Right cardiac atrium (tissue), 5 donors: ENCODE results near the gene PFKL. TPM values are rescaled to one million over a fixed set of nuclear protein-coding genes. Genes with fewer than 3 reads are reported as not detected.

Source experiments
- ATAC-seq, 2 donors: fragments of 200-7000 bp; cut with Tn5 transposase; one replicate each; pipeline versions ENCODE4 v1.8.0 to v1.9.1; 2020; ENCODE audit warnings: moderate library complexity in 2 of 2, mild to moderate bottlenecking in 1 of 2
- DNase-seq, 3 donors: peaks; one replicate each; pipeline ENCODE4 v3.0.0-alpha.2; 2020
- H3K27ac ChIP-seq: one replicate; pipeline ENCODE4 v1.5.1; 2013; ENCODE audit warnings: mild to moderate bottlenecking, low read length, control low read depth, moderate library complexity
- H3K27me3 ChIP-seq: one replicate; pipeline ENCODE4 v1.6.1; 2013; ENCODE audit not compliant: control insufficient read depth, insufficient read depth
- H3K4me1 ChIP-seq: one replicate; pipeline ENCODE4 v1.6.1; 2013; ENCODE audit warnings: low read length; ENCODE audit not compliant: control insufficient read depth, insufficient read depth
- H3K4me3 ChIP-seq: one replicate; pipeline ENCODE4 v1.5.1; 2013; ENCODE audit warnings: low read length, control low read depth
- H3K9me3 ChIP-seq: one replicate; pipeline ENCODE4 v1.6.1; 2013; ENCODE audit warnings: low read length; ENCODE audit not compliant: control insufficient read depth
- WGBS: extraction: QIAGEN DNeasy Blood & Tissue Kit; methylation state at CpG from one replicate; pipeline ENCODE4 v1.1.7; 2013; 5-methylcytosine and 5-hydroxymethylcytosine counted together
- intact Hi-C, 4 donors: fragments of 100-400 bp; cut with DNase I; formaldehyde crosslinking; loops; one replicate each; pipeline versions ENCODE4 v1.11.0 to v1.14.0; 2022 to 2023
- polyA plus RNA-seq: library from polyadenylated mRNA; stranded (reverse); fragments of 200-250 nt; gene quantifications from one replicate; pipeline ENCODE4 v1.2.3, GENCODE V29; 2013
- total RNA-seq, 4 donors: library from RNA; stranded (reverse); fragmentation: NEBNext Ultra II Directional; extraction: Animal tissue kit (Norgen Biotek cat#: 25700); gene quantifications; one replicate each; pipeline ENCODE4 v1.2.1, GENCODE V29; 2021
- donor health status: healthy with polysubstance abuse.
- donor health status: DM: no; HTN: yes; CAD: no.
- donor health status: DM: no; HTN: no; CAD: no.
- donor health status: DM: no; HTN: yes; CAD: no; lungs with severe emphysema.
- donor health status: DM: yes; HTN: yes; CAD: no.

The PFKL gene
- total and polyA plus RNA-seq, 5 donors, result 42.8 to 54.9 (median 48.2) TPM

DNA sequence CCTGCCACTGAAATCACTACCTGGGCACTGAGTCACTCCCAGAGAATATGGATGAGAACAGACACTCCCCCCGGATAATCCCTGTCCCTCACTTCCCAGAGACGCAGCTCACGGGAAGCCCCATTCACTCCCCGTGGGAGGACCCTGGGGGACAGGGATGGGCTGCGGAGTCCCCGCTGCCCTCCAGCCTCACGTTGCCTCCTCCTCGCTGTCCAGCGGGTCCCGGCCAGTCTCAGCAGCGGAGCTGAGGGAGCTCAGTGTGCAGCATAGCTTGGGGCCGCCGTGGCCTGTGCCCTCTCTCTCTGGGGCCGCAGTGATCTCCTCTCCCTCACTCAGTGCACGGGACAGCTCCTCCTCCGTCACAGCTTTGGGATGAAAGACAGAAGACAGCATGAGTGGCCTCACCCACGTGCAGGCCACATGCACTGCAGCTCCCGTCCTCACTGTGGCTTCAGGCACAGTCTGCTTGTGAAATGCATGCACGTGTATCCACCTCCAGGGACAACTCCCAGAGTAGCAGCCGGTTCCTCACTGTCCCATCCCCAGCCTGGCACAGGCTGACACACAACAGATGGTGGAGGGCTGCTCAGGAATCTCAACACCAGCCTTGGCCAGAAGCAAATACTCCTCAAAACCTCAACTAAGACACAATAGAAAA lies 31.9 kb downstream of the PFKL start:
- no peak overlapping the region for H3K27ac ChIP-seq
- H3K4me1 ChIP-seq, result no peaks in the 10 kb centered on the region
- no peak overlapping the region for H3K4me3 ChIP-seq
- intact Hi-C loops, result no loop called here
- peak in 1 of 3 donors; percentile 59 for DNase-seq
- 64% methylated on average over 20 of the region's 20 CpGs for WGBS
- no peaks in the 10 kb centered on the region for H3K9me3 ChIP-seq
- no peak for ATAC-seq
- no peaks in the 10 kb centered on the region for H3K27me3 ChIP-seq

DNA sequence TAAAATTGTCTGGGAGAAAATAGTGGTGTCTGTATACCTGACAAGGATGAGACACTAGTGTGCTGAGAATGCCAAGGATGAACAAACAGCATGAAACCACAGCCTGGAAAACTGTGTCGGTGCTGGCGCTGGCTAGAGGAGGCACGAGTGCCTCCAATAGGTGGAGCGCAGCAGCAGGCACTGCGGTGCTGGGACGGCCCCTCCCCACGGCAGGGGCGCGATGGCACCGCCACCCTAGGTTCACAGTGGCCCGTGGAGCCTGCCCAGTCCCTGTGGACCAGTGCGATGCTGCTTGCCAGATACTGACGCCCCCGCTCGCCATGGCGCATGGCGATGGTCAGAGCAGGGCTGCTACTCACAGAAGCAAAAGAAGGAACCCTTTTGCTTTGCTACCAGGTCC lies 32.5 kb downstream of the PFKL start:
- Histone ChIP-seq H3K4me1 (no peaks in the 10 kb centered on the region), H3K27ac (no peak overlapping the region), H3K27me3 (no peaks in the 10 kb centered on the region), H3K4me3 (no peak overlapping the region), H3K9me3 (no peaks in the 10 kb centered on the region)
- DNase-seq (peak in 1 of 3 donors; percentile 58), ATAC-seq (no peak)
- intact Hi-C loops, result no loop called here
- 88% methylated on average over 17 of the region's 17 CpGs for WGBS

DNA sequence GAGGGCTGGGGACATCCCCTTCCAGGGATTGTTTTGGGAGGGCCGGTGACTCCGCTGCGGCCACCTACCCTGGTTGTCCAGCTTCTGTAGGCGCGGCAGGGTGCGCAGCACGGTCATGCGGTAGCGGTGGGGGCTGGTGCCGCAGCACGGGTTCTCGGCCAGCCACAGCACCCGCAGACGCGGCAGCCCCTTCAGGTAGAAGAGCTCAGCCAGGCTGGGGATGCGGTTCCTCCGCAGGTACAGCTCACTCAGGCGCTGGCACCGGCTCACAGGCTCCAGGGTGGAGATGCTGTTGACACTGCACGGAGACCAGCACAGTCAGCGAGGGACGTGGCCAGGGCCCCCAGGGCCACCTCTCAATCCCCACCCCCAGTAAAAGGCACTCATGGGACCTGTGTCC lies 33.1 kb downstream of the PFKL start:
- no peak for ATAC-seq
- no peak overlapping the region for H3K27ac ChIP-seq
- no peaks in the 10 kb centered on the region for H3K9me3 ChIP-seq
- H3K4me1 ChIP-seq, result no peaks in the 10 kb centered on the region
- intact Hi-C loops, result no loop called here
- no peaks in the 10 kb centered on the region for H3K27me3 ChIP-seq
- DNase-seq, result peak in 1 of 3 donors; percentile 57
- H3K4me3 ChIP-seq, result no peak overlapping the region
- WGBS, result 96% methylated on average over 22 of the region's 22 CpGs

DNA sequence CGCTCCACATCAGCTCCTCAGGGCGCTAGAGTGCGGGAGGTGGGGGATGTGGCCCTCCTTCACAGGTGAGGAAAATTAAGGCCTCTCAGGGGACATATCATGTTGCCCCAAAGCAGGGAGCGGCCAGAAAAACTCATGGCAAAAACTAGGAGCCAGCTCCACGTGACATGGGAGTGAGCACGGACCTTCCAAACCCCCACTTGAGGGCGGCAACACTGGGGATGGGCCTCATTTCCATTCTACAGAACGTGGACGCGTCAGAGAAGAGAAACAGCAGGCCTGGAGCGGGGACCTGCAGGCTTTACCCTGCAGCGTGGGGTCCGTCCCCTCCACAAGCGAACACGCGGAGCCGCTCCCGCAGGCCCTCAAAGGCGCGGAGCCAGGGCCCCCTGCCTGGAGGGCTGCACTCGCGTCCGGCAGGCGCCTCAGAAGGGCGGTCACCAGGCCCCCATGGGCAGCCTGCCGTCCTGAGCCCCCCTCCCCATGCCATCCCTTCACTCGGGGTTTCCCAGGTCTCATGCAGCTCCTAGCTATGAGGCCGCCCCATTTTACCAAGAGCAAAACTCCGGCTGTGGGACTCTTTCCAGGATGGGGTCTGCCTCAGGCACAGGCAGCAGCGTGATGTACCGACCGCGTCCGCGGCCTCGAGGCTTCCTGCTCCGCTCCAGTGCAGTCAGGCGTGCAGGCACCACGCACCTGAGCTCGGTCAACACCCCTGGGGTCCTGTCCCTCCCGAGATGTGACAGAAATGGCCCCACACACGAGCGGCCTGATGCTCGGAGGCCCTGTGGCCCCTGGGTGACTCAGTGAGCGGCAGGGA lies 33.9 kb downstream of the PFKL start:
- DNase-seq, result peak in 1 of 3 donors; percentile 63
- Histone ChIP-seq H3K27ac (no peak overlapping the region), H3K4me3 (no peak overlapping the region), H3K4me1 (peaks cover 5% of the 10 kb centered on the region), H3K27me3 (no peaks in the 10 kb centered on the region), H3K9me3 (no peaks in the 10 kb centered on the region)
- no peak for ATAC-seq
- intact Hi-C loops, result no loop called here
- WGBS, result 83% methylated on average over 45 of the region's 45 CpGs

DNA sequence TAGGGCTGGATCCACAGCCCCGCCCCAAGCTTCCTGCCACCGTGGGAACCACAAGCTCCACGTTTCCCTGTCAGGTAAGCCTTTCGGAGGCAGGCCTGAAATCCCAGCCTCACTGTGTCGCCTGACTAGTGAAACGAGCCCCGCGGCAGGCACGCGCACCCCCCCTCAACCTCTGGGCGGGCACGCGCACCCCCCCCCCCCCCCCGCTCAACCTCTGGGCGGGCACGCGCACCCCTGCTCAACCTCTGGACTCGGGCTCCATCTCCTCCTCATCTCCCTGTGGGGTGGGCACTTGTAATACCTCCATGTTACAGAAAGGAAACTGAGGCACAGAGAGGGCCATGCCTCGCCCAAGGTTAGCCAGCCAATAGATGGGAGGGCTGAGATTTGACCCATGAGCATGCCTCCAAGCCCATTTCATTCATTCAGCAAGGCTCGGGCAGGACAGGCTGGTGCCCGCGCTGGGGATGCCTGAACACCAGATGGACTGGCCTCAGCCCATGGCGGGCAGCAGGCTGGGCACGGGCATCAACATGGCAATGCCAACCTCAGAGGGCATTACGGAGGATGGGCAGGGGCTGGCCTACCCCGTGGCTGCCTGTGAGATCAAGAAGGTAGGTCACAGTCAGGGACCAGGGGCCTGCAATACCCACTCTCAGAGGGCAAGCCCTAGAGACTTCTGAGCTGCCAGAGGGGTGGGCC lies 34.6 kb downstream of the PFKL start:
- Histone ChIP-seq H3K27me3 (no peaks in the 10 kb centered on the region), H3K27ac (no peak overlapping the region), H3K4me3 (no peak overlapping the region), H3K9me3 (no peaks in the 10 kb centered on the region), H3K4me1 (peaks cover 5% of the 10 kb centered on the region)
- intact Hi-C loops, result no loop called here
- WGBS, result 89% methylated on average over 26 of the region's 26 CpGs
- no peak for ATAC-seq
- peak in 2 of 3 donors; percentile 54 to 62 for DNase-seq

DNA sequence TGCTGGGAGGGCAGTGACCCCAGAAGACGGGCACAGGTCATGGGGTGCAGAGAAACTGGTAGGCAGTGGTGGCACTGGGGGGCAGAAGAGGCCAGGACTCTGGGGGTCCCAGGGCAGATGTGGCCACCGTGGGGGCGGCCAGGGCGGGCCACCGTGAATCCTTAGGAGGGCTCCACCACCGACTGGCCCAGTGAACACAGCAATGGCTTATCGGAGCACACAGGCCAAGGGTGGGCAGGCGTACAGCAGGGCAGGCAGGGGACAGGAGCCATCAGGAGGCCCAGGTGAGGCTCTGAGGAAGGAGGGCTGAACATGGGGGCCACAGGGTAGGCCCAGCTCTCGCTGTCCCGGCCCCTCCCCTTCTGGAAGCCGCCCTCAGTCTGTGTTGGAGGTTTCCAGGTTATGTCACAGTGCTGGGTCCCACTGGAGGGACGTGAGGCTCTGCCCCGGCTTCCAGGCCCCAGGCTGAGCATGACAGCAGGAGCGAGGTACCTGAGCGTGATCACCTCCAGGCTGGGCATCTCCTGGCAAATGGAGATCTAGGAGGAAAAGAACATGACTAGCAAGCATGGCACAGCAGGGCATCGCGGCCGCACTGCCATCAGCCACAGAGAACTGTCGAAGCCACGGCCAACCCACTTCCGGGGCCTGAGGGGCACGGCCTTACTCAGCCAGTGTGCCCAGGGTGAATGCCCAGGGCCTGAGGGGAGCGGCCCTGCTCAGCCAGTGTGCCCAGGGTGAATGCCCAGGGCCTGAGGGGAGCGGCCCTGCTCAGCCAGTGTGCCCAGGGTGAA lies 35.6 kb downstream of the PFKL start:
- Histone ChIP-seq H3K4me3 (no peak overlapping the region), H3K4me1 (peaks cover 5% of the 10 kb centered on the region), H3K27me3 (no peaks in the 10 kb centered on the region), H3K9me3 (no peaks in the 10 kb centered on the region), H3K27ac (no peak overlapping the region)
- no peak for ATAC-seq
- peak in 2 of 3 donors; percentile 54 to 63 for DNase-seq
- 96% methylated on average over 23 of the region's 24 CpGs for WGBS
- intact Hi-C loops, result no loop called here

DNA sequence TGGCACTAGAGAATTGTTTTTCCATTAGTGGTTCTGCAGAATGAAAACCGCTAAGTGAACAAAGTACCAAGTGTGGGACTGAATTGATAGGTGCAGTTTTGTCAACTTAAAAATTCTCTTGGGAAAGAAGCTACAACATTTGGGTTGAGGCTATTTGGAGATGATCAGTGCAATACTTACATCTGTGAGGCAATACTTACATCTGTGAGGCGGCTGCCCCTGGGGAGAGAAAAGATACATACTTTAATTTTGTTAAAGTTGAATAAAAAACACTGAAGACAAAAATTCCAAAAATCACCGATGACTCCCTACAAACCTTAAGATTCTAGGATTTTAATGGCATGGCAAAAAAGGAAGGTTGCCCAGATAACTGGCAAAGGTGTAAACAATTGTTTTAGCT lies 37.6 kb downstream of the PFKL start:
- 84% methylated on average over 3 of the region's 3 CpGs for WGBS
- intact Hi-C loops, result no loop called here
- peak in 1 of 3 donors; percentile 21 for DNase-seq
- ATAC-seq, result no peak
- H3K9me3 ChIP-seq, result no peaks in the 10 kb centered on the region
- H3K4me1 ChIP-seq, result peaks cover 5% of the 10 kb centered on the region
- no peaks in the 10 kb centered on the region for H3K27me3 ChIP-seq
- H3K4me3 ChIP-seq, result no peak overlapping the region
- H3K27ac ChIP-seq, result no peak overlapping the region

DNA sequence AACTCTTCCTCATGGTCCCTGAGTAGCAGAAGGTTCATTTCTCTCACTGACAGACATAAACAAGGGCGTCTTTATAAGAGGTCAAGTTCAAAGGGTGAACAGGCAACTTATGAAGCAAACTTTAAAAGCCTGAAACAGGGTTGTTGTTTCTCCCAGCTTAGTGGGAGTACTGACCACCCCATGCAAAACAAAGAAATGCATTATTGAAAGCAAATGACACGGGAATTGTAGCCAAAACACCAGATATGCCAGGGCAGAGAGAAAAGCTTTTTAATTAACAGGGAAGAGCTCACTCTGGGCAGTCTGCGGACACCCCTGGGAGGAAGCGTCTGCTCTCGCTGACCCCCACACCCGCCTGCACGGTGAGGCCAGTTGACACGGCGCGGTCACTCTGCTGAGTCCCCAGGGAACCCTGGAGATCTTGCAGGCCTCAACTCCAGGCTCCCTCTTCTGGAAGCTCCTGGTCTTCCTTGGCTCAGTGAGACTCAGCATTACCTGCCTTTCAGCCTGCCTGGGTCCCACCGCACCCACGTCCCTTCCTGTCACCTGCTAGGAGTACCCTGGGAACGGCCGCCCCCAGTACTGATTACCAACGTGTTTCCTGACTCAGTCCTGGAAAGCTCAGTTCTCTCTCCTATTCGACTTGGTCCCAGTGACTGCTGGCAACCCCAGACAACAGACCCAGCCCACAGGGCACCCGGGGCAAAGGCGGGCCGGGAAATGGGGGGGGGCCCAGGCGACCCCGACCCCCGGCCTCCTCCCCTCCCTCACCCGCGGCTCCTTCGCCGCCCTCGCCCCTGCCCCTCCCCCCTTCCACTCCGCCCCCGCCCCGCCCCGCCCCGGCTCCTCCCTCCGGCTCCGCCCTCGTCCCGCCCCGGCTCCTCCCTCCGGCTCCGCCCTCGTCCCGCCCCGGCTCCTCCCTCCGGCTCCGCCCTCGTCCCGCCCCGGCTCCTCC lies 38.4 kb downstream of the PFKL start:
- Histone ChIP-seq H3K4me3 (peak overlapping the region; percentile 73), H3K27me3 (no peaks in the 10 kb centered on the region), H3K4me1 (peaks cover 5% of the 10 kb centered on the region), H3K27ac (peak overlapping the region; percentile 19), H3K9me3 (no peaks in the 10 kb centered on the region)
- ATAC-seq (peak; percentile 36 to 43), DNase-seq (peak; percentile 72 to 89 (median 86))
- WGBS, result 5% methylated on average over 39 of the region's 47 CpGs
- intact Hi-C loops, result no loop called here

DNA sequence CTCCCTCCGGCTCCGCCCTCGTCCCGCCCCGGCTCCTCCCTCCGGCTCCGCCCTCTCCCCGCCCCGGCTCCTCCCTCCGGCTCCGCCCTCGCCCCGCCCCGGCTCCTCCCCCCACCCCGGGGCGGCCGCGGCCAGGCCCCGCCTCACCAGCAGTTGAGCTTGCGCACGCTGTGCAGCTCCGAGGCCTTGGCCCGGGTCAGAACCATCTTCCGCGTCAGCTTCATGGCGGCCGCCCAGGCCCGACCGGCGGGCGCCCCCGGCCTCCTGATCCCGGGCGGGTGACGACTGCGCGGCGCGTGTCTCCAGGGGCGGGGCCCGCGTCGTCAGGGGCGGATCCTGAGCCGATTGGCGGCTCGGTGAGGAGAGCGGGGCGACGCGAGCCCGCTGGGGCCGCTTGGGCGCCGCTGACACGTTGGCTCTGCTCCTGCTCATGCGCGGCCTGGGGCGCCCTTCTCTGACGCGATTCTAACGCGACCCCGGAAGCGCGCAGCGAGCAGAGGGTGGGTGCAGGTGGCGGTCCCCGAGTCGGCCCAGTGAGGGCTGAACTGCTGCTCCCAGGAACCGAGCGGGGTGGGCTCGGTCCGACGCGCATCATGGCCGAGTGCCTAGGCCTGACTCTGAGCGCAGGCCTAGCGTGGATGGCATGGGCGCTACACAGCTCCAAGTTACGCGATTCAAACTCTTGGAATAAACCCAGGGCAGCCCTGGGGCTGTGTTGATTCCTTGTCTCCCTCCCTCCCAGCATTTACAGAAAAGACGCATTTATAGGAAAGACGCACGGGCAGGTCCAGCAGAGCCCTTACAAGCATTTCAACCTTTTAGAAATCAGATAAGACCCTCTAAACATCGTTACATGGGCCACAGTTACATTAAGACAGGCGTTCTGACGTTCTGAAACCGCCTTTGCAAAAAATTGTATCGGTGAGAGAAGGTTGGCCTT lies 39.4 kb downstream of the PFKL start, which contains the start of gene CFAP410:
CFAP410 (minus strand) TSS at position 420 of the 940 bp plus-strand sequence; CDS start at position 224, 196 bp downstream.
- intact Hi-C loops, result no loop called here
- Histone ChIP-seq H3K27ac (peak within 1 kb of the TSS; percentile 94), H3K9me3 (no peaks in the 10 kb centered on the region), H3K4me1 (peaks cover 5% of the 10 kb centered on the region), H3K27me3 (no peaks in the 10 kb centered on the region), H3K4me3 (peak within 1 kb of the TSS; percentile 78)
- 1% methylated on average over 89 of the region's 90 CpGs for WGBS
- peak; percentile 94 to 96 for ATAC-seq
- DNase-seq, result peak; percentile 95 to 98 (median 98)
